Stimulated activated CD8-positive, alpha-beta memory T cell treated with anti-CD3 and anti-CD28 coated beads, Interleukin-7, amount 100 ng/mL, for 1 hour (primary cell): ENCODE results near the gene AIF1L.
A peak's percentile ranks its signal among the peaks of the same experiment; 100 is the strongest.
"Not testable (repeated sequence)": the region's sequence is repeated elsewhere in the genome, so short reads cannot be mapped to it uniquely, and the experiment has no call there.

Source experiments
- DNase-seq, 2 donors: peaks; one replicate each; pipeline ENCODE4 v3.0.0-alpha.2; 2020; ENCODE audit warnings: low read depth in 2 of 2

Gene AIF1L

GRCh38 chr9:131119600-131119999 is 23.3 kb downstream of the AIF1L start:
- no peak for DNase-seq

- no peak for DNase-seq
These were observed 24.4 kb downstream of the AIF1L start for GRCh38 chr9:131120620-131121228.

GRCh38 chr9:131121346-131121745 is 25.0 kb downstream of the AIF1L start:
- DNase-seq: no peak

- DNase-seq: no peak
These were observed 25.8 kb downstream of the AIF1L start for GRCh38 chr9:131122158-131122557.

GRCh38 chr9:131125038-131125287 is 28.6 kb downstream of the AIF1L start:
- DNase-seq: no peak

- peak; percentile 100 for DNase-seq
These were observed 29.1 kb downstream of the AIF1L start, which contains the start of gene NUP214 for GRCh38 chr9:131125288-131126058. TSS of gene NUP214 (plus strand) at chr9:131125586. CDS start at chr9:131125705, 119 bp downstream.

GRCh38 chr9:131126059-131126426 is 29.7 kb downstream of the AIF1L start:
- no peak for DNase-seq

- DNase-seq: no peak
These were observed 32.9 kb downstream of the AIF1L start for GRCh38 chr9:131129183-131129582.

- no peak for DNase-seq
These were observed 42.3 kb downstream of the AIF1L start for GRCh38 chr9:131138676-131139075.

GRCh38 chr9:131140112-131140511 is 43.8 kb downstream of the AIF1L start:
- no peak for DNase-seq

GRCh38 chr9:131140550-131140949 is 44.2 kb downstream of the AIF1L start:
- no peak for DNase-seq

GRCh38 chr9:131142160-131142559 is 45.8 kb downstream of the AIF1L start:
- DNase-seq: no peak

GRCh38 chr9:131144201-131144600 is 47.9 kb downstream of the AIF1L start:
- DNase-seq: no peak

- DNase-seq: no peak
These were observed 48.9 kb downstream of the AIF1L start for GRCh38 chr9:131145245-131145644.

- DNase-seq: no peak
These were observed 49.9 kb downstream of the AIF1L start for GRCh38 chr9:131146186-131146585.

GRCh38 chr9:131148276-131148675 is 51.9 kb downstream of the AIF1L start:
- no peak for DNase-seq

- DNase-seq: no peak
These were observed 52.8 kb downstream of the AIF1L start for GRCh38 chr9:131148966-131149687.

- DNase-seq: no peak
These were observed 53.3 kb downstream of the AIF1L start for GRCh38 chr9:131149688-131150053.

- DNase-seq: no peak
These were observed 57.3 kb downstream of the AIF1L start for GRCh38 chr9:131153595-131153994.

- DNase-seq: not testable (repeated sequence)
These were observed 62.3 kb downstream of the AIF1L start for GRCh38 chr9:131158673-131159072.

- no peak for DNase-seq
These were observed 64.2 kb downstream of the AIF1L start for GRCh38 chr9:131160416-131161112.

GRCh38 chr9:131161585-131161984 is 65.3 kb downstream of the AIF1L start:
- DNase-seq: no peak

GRCh38 chr9:131162886-131163285 is 66.6 kb downstream of the AIF1L start:
- no peak for DNase-seq
